K562 (cell line): ENCODE results near the gene PHKG2. TPM values are rescaled to one million over a fixed set of nuclear protein-coding genes. Genes with fewer than 3 reads are reported as not detected.

Source experiments
- BCLAF1 ChIP-seq, 2 experiments: fragments of 450-650 bp in 1 of 2; IDR thresholded peaks; 2 replicates each; pipeline ENCODE4 v1.6.1; 2011 to 2017; ENCODE audit warnings: low read depth in 2 of 2, antibody characterized with exemption in 1 of 2, borderline replicate concordance in 1 of 2, low read length in 1 of 2, mild to moderate bottlenecking in 1 of 2, mixed read lengths in 1 of 2; ENCODE audit not compliant: control insufficient read depth in 1 of 2
- CAMTA2 ChIP-seq: fragments of 250-450 bp; sonication (Bioruptor Pico); conservative IDR thresholded peaks from 2 replicates; pipeline ENCODE4 v1.5.1; 2022
- FOXJ2 ChIP-seq: fragments of 200-800 bp; sonication (Bioruptor generic); IDR thresholded peaks from 2 replicates; pipeline ENCODE4 v1.6.1; 2016; ENCODE audit warnings: missing genetic modification characterization, missing compliant biosample characterization
- HDAC3 ChIP-seq: fragments of 450-650 bp; IDR thresholded peaks from 2 replicates; pipeline ENCODE4 v1.6.1; 2018; ENCODE audit warnings: borderline replicate concordance, mild to moderate bottlenecking, moderate library complexity; ENCODE audit not compliant: partially characterized antibody
- L3MBTL2 ChIP-seq: fragments of 450-650 bp; IDR thresholded peaks from 2 replicates; pipeline ENCODE4 v1.6.1; 2016; ENCODE audit warnings: mild to moderate bottlenecking, moderate library complexity
- NFE2 ChIP-seq: IDR thresholded peaks from 2 replicates; pipeline ENCODE4 v1.6.1; 2014; ENCODE audit warnings: antibody characterized with exemption, low read depth
- RBM17 ChIP-seq: fragments of 200-400 bp; formaldehyde crosslinking; IDR thresholded peaks from 2 replicates; pipeline ENCODE4 v1.6.1; 2017; ENCODE audit warnings: low read depth, mild to moderate bottlenecking, low read length, borderline replicate concordance
- XRCC3 ChIP-seq: fragments of 450-650 bp; IDR thresholded peaks from 2 replicates; pipeline ENCODE4 v1.6.1; 2017; ENCODE audit warnings: mild to moderate bottlenecking, moderate library complexity
- ZBTB1 ChIP-seq: sonication (generic); formaldehyde crosslinking; IDR thresholded peaks from 2 replicates; pipeline ENCODE4 v1.8.1; 2023; ENCODE audit warnings: missing genetic modification reagents, low read depth, mild to moderate bottlenecking, borderline replicate concordance
- ZFX ChIP-seq: sonication (generic); formaldehyde crosslinking; IDR thresholded peaks from 2 replicates; pipeline ENCODE4 v1.8.0; 2022; ENCODE audit warnings: mild to moderate bottlenecking, missing genetic modification reagents, moderate library complexity
- ZNF174 ChIP-seq: fragments of 250-450 bp; sonication (Bioruptor Pico); IDR thresholded peaks from 2 replicates; pipeline ENCODE4 v1.4.0; 2020; ENCODE audit warnings: mild to moderate bottlenecking
- ZNF197 ChIP-seq: fragments of 200-800 bp; sonication (Bioruptor generic); IDR thresholded peaks from 2 replicates; pipeline ENCODE4 v1.6.1; 2016; ENCODE audit warnings: low read depth, missing genetic modification characterization, missing compliant biosample characterization
- ZNF518B ChIP-seq: fragments of 250-450 bp; sonication (Bioruptor Pico); IDR thresholded peaks from 2 replicates; pipeline ENCODE4 v1.5.0; 2021; ENCODE audit warnings: mild to moderate bottlenecking, moderate library complexity
- polyA plus RNA-seq, 8 experiments: library from polyadenylated mRNA; depleted of rRNA in 4 of 8; stranded (reverse) in 5 of 8; unstranded in 3 of 8; fragments of >200 nt; fragmentation: Nextera tagmentation in 2 of 8; fragmentation: Illumina TruSeq in 1 of 8; extraction: Ambion mirVana in 2 of 8; extraction: Trizol in 1 of 8; gene quantifications; 2 replicates each; pipeline versions ENCODE4 v1.2.1 to v1.2.3, GENCODE V29; 2011 to 2014; ENCODE audit warnings: inconsistent platforms in 1 of 8, missing spikeins in 1 of 8
- total RNA-seq, 7 experiments: library from RNA; depleted of rRNA in 6 of 7; stranded (reverse); fragments of >200 nt in 6 of 7; fragmentation: Illumina TruSeq in 2 of 7; extraction: Trizol in 2 of 7; gene quantifications; 2 replicates each; pipeline versions ENCODE4 v1.2.1 to v1.2.3, GENCODE V29; 2011 to 2021; ENCODE audit warnings: low replicate concordance in 1 of 7
- TF ChIP-seq, protein P1 (sequence below): fragments of 250-450 bp; sonication (Bioruptor Pico); IDR thresholded peaks from 2 replicates; pipeline ENCODE4 v1.4.0; 2020

PHKG2 gene
- total and polyA plus RNA-seq, 9 of the 15 experiments (the other 6 are each of a cell fraction or from before 2014, with no cell fraction given): 5.8 to 54.2 (median 30.7) TPM

GRCh38 chr16:30761928-30762902 lies 14.0 kb downstream of the PHKG2 start, which contains the start of the genes CFAP119 and RNF40 (continued):
- TF ChIP-seq ZFX (peak; percentile 50; the same call in 1 of the 2 replicates), ZNF197 (CRISPR knock-in tag) (no peak), BCLAF1 (IDR thresholded peaks at IDR 0.05; ENCODE audit: borderline replicate concordance in 1 of 2, control insufficient read depth in 1 of 2, low read depth in 2 of 2, low read length in 1 of 2) (no peak), HDAC3 (no peak), RBM17 (no peak), FOXJ2 (tag) (no peak), NFE2 (no peak), ZNF174 (CRISPR knock-in tag) (no peak), L3MBTL2 (no peak), CAMTA2 (CRISPR knock-in tag) (no peak), XRCC3 (no peak), ZNF518B (no peak), ZBTB1 (CRISPR knock-in tag) (no peak)
- TF ChIP-seq, protein P1, sequence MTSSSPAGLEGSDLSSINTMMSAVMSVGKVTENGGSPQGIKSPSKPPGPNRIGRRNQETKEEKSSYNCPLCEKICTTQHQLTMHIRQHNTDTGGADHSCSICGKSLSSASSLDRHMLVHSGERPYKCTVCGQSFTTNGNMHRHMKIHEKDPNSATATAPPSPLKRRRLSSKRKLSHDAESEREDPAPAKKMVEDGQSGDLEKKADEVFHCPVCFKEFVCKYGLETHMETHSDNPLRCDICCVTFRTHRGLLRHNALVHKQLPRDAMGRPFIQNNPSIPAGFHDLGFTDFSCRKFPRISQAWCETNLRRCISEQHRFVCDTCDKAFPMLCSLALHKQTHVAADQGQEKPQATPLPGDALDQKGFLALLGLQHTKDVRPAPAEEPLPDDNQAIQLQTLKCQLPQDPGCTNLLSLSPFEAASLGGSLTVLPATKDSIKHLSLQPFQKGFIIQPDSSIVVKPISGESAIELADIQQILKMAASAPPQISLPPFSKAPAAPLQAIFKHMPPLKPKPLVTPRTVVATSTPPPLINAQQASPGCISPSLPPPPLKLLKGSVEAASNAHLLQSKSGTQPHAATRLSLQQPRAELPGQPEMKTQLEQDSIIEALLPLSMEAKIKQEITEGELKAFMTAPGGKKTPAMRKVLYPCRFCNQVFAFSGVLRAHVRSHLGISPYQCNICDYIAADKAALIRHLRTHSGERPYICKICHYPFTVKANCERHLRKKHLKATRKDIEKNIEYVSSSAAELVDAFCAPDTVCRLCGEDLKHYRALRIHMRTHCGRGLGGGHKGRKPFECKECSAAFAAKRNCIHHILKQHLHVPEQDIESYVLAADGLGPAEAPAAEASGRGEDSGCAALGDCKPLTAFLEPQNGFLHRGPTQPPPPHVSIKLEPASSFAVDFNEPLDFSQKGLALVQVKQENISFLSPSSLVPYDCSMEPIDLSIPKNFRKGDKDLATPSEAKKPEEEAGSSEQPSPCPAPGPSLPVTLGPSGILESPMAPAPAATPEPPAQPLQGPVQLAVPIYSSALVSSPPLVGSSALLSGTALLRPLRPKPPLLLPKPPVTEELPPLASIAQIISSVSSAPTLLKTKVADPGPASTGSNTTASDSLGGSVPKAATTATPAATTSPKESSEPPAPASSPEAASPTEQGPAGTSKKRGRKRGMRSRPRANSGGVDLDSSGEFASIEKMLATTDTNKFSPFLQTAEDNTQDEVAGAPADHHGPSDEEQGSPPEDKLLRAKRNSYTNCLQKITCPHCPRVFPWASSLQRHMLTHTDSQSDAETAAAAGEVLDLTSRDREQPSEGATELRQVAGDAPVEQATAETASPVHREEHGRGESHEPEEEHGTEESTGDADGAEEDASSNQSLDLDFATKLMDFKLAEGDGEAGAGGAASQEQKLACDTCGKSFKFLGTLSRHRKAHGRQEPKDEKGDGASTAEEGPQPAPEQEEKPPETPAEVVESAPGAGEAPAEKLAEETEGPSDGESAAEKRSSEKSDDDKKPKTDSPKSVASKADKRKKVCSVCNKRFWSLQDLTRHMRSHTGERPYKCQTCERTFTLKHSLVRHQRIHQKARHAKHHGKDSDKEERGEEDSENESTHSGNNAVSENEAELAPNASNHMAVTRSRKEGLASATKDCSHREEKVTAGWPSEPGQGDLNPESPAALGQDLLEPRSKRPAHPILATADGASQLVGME (CRISPR knock-in tag): 0 out of 2 replicates have a peak, but pooled peaks have one; percentile 41
